ENCODE data around the gene CHEK2. TPM values are rescaled to one million over a fixed set of nuclear protein-coding genes. Genes with fewer than 3 reads are reported as not detected.
"Not testable (repeated sequence)": the region's sequence is repeated elsewhere in the genome, so short reads cannot be mapped to it uniquely, and the experiment has no call there.

Gene CHEK2
- total RNA-seq, 6 experiments from 2014 or later, result 2.0 to 6.3 (median 4.2) TPM

GRCh38 chr22:28706845-28707244, 34.8 kb downstream of the CHEK2 start:
- TF ChIP-seq POLR2A (IDR thresholded peaks at IDR 0.05), result no peak
- no peak for TF ChIP-seq CTCF (IDR thresholded peaks at IDR 0.05)
- H3K27ac ChIP-seq, result no peak overlapping the region
- DNase-seq, result no peak
- H3K36me3 ChIP-seq, result no peaks in the 10 kb centered on the region
- ATAC-seq, result no peak
- H3K9me3 ChIP-seq, result no peaks in the 10 kb centered on the region
- H3K4me3 ChIP-seq, result no peak overlapping the region
- intact Hi-C loops (cut with DNase I), result no loop called here
- no peaks in the 10 kb centered on the region for H3K27me3 ChIP-seq
- H3K4me1 ChIP-seq, result peaks cover 0 to 9% (median 0%) of the 10 kb centered on the region in 4 donors
- 92% methylated on average over 4 of the region's 6 CpGs for WGBS (ENCODE audit: insufficient coverage, low coverage, low lambda C conversion rate, missing lambda C conversion rate)

DNA sequence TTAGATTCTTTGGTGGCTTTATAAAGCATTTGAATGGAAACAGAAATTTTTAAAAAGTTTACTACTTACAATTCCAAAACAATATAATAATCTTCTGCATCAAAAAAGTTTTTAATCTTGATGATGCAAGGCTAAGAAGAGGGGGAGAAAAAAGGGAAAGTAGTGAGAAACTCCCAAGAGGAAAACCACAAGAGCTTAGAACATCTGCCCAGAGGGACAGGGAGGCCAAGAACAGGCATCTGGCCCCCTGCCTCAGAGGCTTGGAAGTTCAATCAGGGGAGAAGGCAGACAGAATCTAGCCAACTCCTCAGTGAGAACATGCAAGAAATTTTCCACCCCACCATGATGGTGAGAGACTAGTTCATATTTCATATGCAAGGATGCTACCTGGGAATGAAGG, 38.2 kb downstream of the CHEK2 start:
- Histone ChIP-seq H3K9me3 (no peaks in the 10 kb centered on the region), H3K27me3 (no peaks in the 10 kb centered on the region), H3K27ac (no peak overlapping the region), H3K4me1 (no peaks in the 10 kb centered on the region), H3K4me3 (no peak overlapping the region), H3K36me3 (no peaks in the 10 kb centered on the region)
- TF ChIP-seq CTCF (IDR thresholded peaks at IDR 0.05), result no peak
- TF ChIP-seq POLR2A (IDR thresholded peaks at IDR 0.05), result no peak
- intact Hi-C loops (cut with DNase I), result no loop called here
- no peak for ATAC-seq
- no peak for DNase-seq

DNA sequence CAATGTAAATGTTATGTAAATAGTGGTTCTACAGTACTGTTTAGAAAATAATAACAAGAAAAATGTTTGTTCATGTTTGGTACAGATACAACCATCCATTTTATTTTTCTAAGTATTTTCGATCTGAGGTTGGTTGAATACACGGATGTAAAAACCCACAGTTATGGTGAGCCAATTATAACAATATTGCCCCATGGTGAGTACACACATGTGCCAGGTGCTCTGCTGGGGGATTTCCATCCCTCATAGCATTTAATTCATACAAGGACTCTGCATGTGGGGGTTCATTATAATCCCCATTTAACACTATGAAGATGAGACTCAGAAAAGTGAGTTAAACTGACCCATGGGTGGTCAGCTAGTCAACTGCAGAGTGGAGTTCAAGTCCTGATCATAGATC, 38.7 kb downstream of the CHEK2 start:
- Histone ChIP-seq H3K4me3 (no peak overlapping the region), H3K9me3 (no peaks in the 10 kb centered on the region), H3K36me3 (no peaks in the 10 kb centered on the region), H3K27me3 (no peaks in the 10 kb centered on the region), H3K4me1 (no peaks in the 10 kb centered on the region), H3K27ac (no peak overlapping the region)
- DNase-seq (no peak), ATAC-seq (no peak)
- WGBS (ENCODE audit: insufficient coverage, low coverage, low lambda C conversion rate, missing lambda C conversion rate), result 95% methylated on average over 2 of the region's 2 CpGs
- TF ChIP-seq POLR2A (IDR thresholded peaks at IDR 0.05) (no peak), CTCF (IDR thresholded peaks at IDR 0.05) (no peak)
- intact Hi-C loops (cut with DNase I), result no loop called here

- H3K4me1 ChIP-seq; DNase-seq; intact Hi-C loops (cut with DNase I); H3K27ac ChIP-seq; H3K4me3 ChIP-seq; H3K9me3 ChIP-seq; H3K27me3 ChIP-seq; H3K36me3 ChIP-seq; ATAC-seq: not testable (repeated sequence)
- 98% methylated on average over 5 of the region's 6 CpGs for WGBS (ENCODE audit: insufficient coverage, low coverage, low lambda C conversion rate, missing lambda C conversion rate)
Measured at GRCh38 chr22:28693041-28693760, 48.4 kb downstream of the CHEK2 start.

GRCh38 chr22:28689796-28690195, 51.8 kb downstream of the CHEK2 start:
- H3K27me3 ChIP-seq; H3K9me3 ChIP-seq; H3K27ac ChIP-seq; H3K36me3 ChIP-seq; DNase-seq; ATAC-seq; intact Hi-C loops (cut with DNase I); H3K4me3 ChIP-seq; H3K4me1 ChIP-seq: not testable (repeated sequence)
- WGBS (ENCODE audit: insufficient coverage, low coverage, low lambda C conversion rate, missing lambda C conversion rate), result no CpG with 5 or more reads among the region's 2 CpGs

DNA sequence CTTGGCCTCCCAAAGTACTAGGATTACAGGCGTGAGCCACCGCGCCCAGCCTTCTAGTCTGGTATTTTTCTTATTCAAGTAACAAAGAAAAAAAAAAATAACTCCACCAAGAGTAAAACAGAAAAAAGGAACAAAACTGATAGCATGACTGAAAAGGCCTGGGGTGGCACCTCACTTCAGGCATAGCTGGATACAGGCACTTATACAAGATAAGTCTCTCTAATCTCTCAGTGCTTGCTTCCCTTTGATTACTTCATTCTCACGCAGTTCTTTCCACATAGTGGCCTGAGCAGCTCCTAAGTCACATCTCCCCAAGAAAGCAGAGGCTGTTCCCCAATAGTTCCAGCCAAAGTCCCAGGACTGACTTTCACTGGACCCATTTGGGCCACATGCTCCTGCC, 58.7 kb downstream of the CHEK2 start:
- ATAC-seq; H3K36me3 ChIP-seq; intact Hi-C loops (cut with DNase I); DNase-seq; H3K27me3 ChIP-seq; H3K27ac ChIP-seq; H3K9me3 ChIP-seq; H3K4me3 ChIP-seq; H3K4me1 ChIP-seq: not testable (repeated sequence)
- 86% methylated on average over 4 of the region's 4 CpGs for WGBS (ENCODE audit: insufficient coverage, low coverage, low lambda C conversion rate, missing lambda C conversion rate)

DNA sequence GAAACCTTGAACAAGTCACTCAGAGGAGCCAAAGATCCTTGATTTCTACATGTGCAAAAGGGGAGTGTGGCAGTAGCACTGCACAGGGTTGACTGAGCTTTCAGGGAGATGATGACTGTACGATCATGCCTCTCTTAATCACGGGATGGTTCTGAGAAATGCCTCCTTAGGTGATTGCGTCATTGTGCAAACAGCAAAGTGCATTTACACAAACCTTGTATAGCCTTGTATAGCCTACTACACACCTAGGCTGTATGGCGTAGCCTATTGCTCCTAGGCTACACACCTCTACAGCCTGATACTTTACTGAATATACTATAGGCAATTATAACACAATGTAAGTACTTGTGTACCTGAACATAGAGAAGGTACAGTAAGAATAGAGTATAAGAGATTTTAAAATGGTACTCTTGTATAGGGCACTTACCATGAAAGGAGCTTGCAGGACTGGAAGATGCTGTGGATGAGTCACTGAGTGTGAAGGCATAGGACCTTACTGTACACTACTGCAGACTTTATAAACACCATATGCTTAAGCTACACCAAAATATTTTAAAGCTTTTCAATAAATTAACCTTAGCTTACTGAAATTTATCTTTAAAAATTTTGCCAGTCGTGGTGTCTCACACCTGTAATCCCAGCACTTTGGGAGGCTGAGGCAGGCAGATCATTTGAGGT, 60.7 kb downstream of the CHEK2 start:
- H3K9me3 ChIP-seq; intact Hi-C loops (cut with DNase I); H3K27ac ChIP-seq; H3K27me3 ChIP-seq; ATAC-seq; DNase-seq; H3K36me3 ChIP-seq; H3K4me1 ChIP-seq; H3K4me3 ChIP-seq: not testable (repeated sequence)
- WGBS (ENCODE audit: insufficient coverage, low coverage, low lambda C conversion rate, missing lambda C conversion rate), result 33% methylated on average over 3 of the region's 5 CpGs

Data from right lobe of liver (tissue), 6 donors.